SK-N-SH (cell line): ENCODE results near the gene GHR.

Experiments used
- CTCF ChIP-seq: fragments of 200-600 bp; sonication (generic); IDR thresholded peaks from 2 replicates; pipeline ENCODE4 v1.6.1; 2017; ENCODE audit warnings: antibody characterized with exemption, mild to moderate bottlenecking, moderate library complexity
- SIN3A ChIP-seq: IDR thresholded peaks from 2 replicates; pipeline ENCODE4 v1.6.1; 2012; ENCODE audit warnings: low read depth, mild to moderate bottlenecking, low read length, moderate library complexity, borderline replicate concordance
- TF ChIP-seq, protein P1 (sequence below): IDR thresholded peaks from 2 replicates; pipeline ENCODE4 v1.6.1; 2012; ENCODE audit warnings: mild to moderate bottlenecking, low read depth, low read length, moderate library complexity

DNA sequence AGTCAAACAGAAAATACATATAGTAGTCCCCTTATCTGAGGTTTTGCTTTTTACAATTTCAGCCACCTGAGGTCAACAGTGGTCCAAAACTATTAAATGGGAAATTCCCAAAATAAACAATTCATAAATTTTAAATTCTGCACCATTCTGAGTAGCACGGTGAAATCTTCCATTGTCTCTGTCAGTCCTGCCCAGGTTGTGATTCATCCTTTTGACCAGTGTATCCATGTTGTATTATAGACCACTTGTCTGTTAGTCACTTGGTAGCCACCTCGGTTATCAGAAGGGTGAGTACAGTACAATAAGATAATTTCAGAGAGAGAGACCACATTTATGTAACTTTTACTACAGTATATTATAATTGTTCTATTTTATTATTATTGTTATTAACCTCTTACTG, 336.2 kb downstream of the GHR start:
- TF ChIP-seq, protein P1, sequence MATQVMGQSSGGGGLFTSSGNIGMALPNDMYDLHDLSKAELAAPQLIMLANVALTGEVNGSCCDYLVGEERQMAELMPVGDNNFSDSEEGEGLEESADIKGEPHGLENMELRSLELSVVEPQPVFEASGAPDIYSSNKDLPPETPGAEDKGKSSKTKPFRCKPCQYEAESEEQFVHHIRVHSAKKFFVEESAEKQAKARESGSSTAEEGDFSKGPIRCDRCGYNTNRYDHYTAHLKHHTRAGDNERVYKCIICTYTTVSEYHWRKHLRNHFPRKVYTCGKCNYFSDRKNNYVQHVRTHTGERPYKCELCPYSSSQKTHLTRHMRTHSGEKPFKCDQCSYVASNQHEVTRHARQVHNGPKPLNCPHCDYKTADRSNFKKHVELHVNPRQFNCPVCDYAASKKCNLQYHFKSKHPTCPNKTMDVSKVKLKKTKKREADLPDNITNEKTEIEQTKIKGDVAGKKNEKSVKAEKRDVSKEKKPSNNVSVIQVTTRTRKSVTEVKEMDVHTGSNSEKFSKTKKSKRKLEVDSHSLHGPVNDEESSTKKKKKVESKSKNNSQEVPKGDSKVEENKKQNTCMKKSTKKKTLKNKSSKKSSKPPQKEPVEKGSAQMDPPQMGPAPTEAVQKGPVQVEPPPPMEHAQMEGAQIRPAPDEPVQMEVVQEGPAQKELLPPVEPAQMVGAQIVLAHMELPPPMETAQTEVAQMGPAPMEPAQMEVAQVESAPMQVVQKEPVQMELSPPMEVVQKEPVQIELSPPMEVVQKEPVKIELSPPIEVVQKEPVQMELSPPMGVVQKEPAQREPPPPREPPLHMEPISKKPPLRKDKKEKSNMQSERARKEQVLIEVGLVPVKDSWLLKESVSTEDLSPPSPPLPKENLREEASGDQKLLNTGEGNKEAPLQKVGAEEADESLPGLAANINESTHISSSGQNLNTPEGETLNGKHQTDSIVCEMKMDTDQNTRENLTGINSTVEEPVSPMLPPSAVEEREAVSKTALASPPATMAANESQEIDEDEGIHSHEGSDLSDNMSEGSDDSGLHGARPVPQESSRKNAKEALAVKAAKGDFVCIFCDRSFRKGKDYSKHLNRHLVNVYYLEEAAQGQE: no peak
- TF ChIP-seq CTCF (no peak), SIN3A (no peak)
